ENCODE data around the gene MRPL38. TPM values are rescaled to one million over a fixed set of nuclear protein-coding genes. Genes with fewer than 3 reads are reported as not detected.
A peak's percentile ranks its signal among the peaks of the same experiment; 100 is the strongest.

Gene MRPL38
- total RNA-seq, 1 donor from 2014 or later: 111 TPM

GRCh38 chr17:75913537-75914210 lies 9.0 kb upstream of the MRPL38 start:
- Mint-ChIP-seq H3K4me3 (no peak overlapping the region), H3K36me3 (ENCODE audit: low read depth) (peaks cover 2% of the 10 kb centered on the region), H3K27ac (ENCODE audit: unreplicated experiment) (no peak overlapping the region), H3K27me3 (ENCODE audit: low read depth) (no peaks in the 10 kb centered on the region), H3K4me1 (no peaks in the 10 kb centered on the region), H3K9me3 (no peaks in the 10 kb centered on the region)
- DNase-seq (ENCODE audit: low read depth, low spot score): no peak
- no peak for TF ChIP-seq CTCF (conservative IDR thresholded peaks at IDR 0.05)

GRCh38 chr17:75910699-75911098 lies 6.0 kb upstream of the MRPL38 start:
- Mint-ChIP-seq H3K9me3 (no peaks in the 10 kb centered on the region), H3K27me3 (ENCODE audit: low read depth) (no peaks in the 10 kb centered on the region), H3K4me1 (no peaks in the 10 kb centered on the region), H3K27ac (ENCODE audit: unreplicated experiment) (no peak overlapping the region), H3K4me3 (no peak overlapping the region), H3K36me3 (ENCODE audit: low read depth) (no peaks in the 10 kb centered on the region)
- TF ChIP-seq CTCF (conservative IDR thresholded peaks at IDR 0.05): no peak
- no peak for DNase-seq (ENCODE audit: low read depth, low spot score)

GRCh38 chr17:75909812-75910274 lies 5.2 kb upstream of the MRPL38 start:
- Mint-ChIP-seq H3K27ac (ENCODE audit: unreplicated experiment) (no peak overlapping the region), H3K9me3 (no peaks in the 10 kb centered on the region), H3K36me3 (ENCODE audit: low read depth) (no peaks in the 10 kb centered on the region), H3K27me3 (ENCODE audit: low read depth) (no peaks in the 10 kb centered on the region), H3K4me1 (no peaks in the 10 kb centered on the region), H3K4me3 (no peak overlapping the region)
- no peak for DNase-seq (ENCODE audit: low read depth, low spot score)
- TF ChIP-seq CTCF (conservative IDR thresholded peaks at IDR 0.05): no peak

GRCh38 chr17:75909051-75909811 lies 4.5 kb upstream of the MRPL38 start:
- H3K4me1 Mint-ChIP-seq: peaks cover under 1% of the 10 kb centered on the region
- DNase-seq (ENCODE audit: low read depth, low spot score): no peak
- no peaks in the 10 kb centered on the region for H3K27me3 Mint-ChIP-seq (ENCODE audit: low read depth)
- no peaks in the 10 kb centered on the region for H3K36me3 Mint-ChIP-seq (ENCODE audit: low read depth)
- peak overlapping the region; percentile 53 for H3K4me3 Mint-ChIP-seq
- no peak overlapping the region for H3K27ac Mint-ChIP-seq (ENCODE audit: unreplicated experiment)
- TF ChIP-seq CTCF (conservative IDR thresholded peaks at IDR 0.05): no peak
- no peaks in the 10 kb centered on the region for H3K9me3 Mint-ChIP-seq

- no peak for DNase-seq (ENCODE audit: low read depth, low spot score)
- H3K36me3 Mint-ChIP-seq (ENCODE audit: low read depth): no peaks in the 10 kb centered on the region
- no peak for TF ChIP-seq CTCF (conservative IDR thresholded peaks at IDR 0.05)
- no peaks in the 10 kb centered on the region for H3K9me3 Mint-ChIP-seq
- peaks cover 4% of the 10 kb centered on the region for H3K4me1 Mint-ChIP-seq
- peak overlapping the region; percentile 64 for H3K4me3 Mint-ChIP-seq
- H3K27ac Mint-ChIP-seq (ENCODE audit: unreplicated experiment): no peak overlapping the region
- H3K27me3 Mint-ChIP-seq (ENCODE audit: low read depth): no peaks in the 10 kb centered on the region
These were observed 3.5 kb upstream of the MRPL38 start for GRCh38 chr17:75908201-75908600.
